Smooth muscle cell of the brain vasculature (primary cell): ENCODE measurements around the gene ZBTB7C.

Experiments
- DNase-seq: peaks from one replicate; pipeline ENCODE4 v3.0.0-alpha.2; 2012; ENCODE audit warnings: low read depth, low spot score

The ZBTB7C gene

DNA sequence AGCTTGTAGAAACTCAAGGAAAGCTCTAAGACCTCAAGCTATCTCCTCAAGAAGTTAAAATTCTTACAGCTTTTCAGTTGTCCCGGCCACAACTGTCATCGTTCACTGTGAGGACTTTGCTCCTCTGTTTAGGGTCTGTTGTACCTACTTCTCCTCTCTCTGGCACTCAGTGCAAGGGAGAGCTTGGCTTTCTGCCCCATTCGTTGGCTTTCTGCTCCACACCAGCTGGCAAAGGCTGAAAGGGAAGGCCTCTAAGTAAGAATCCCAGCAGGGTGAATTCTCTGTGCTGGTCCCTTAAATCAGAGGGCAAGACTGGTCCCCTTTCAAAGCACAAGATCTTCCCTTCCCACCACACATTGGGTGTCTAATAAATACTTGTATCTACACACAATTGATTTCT lies 17.3 kb downstream of the ZBTB7C start:
- DNase-seq = no peak

DNA sequence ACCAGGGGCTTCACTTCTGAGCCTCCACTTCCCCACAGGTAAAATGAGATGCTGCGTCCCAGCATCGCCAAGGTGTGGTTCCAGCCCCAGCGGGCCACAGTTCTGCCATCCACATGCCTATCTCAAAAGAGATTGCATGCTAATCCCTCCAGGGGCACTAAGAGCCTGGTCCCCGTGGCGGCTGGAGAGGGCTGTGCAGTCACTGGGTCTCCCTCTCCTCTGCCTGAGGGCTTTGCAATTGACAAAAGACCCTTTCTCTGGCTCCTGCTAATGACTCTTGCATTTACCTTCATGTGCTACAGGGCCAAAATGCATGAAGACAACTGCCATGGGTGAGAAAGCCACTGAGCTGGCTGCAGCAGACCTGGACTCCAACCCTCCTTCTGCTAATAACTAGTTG lies 18.5 kb downstream of the ZBTB7C start:
- DNase-seq = no peak

DNA sequence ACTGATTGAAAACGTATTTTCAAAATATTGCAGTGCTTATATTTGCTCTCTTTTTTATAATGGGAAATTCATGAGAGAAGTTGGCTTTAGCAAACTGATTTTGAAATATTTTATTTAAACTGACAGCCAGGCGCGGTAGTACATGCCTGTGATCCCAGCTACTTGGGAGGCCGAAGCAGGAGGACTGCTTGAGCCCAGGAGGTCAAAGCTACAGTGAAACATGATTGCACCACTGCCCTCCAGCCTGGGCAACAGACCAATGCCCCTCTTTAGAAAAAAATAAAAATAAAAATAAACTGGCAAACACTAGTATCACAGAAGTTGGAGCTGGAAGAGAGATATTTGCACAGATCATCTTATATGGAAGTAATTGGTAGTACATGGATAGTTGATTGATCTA lies 20.7 kb downstream of the ZBTB7C start:
- no peak for DNase-seq

DNA sequence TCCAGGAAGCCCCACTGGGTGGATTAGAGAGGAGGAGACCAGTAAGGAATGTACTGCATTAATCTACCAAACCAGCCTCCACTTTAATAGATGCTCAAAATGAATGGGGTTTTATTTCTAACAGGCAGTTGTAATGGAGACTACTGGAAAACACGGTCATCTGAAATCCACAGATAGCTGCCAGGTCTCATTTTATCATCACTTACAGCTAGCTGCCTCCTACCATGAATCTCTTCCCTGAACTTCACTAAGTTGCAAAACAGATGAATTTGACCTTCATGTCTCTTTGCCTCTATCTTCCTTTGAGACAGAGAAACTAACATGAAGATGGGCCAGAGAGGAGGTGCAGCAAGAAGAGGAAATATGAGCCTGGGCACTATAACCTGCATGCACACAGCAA lies 21.9 kb downstream of the ZBTB7C start:
- DNase-seq = no peak

DNA sequence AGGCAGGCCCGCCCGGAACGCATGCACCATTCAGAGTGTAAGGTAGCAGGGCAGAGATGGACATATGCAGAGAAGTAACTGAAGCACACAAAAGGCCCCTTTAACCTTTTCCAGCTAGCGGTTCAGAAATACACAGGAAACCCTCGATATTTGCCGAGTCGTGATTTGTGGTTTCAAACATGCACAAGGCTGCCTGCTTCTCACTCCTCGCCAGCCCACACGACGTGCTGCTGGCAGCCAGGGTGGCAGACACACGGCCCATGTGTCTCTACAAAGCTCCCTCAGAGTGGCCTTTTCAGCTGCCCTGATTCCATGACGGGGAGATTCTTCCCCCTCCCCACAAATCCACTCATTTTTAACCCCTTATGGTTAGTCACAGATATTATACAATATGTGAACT lies 23.6 kb downstream of the ZBTB7C start:
- DNase-seq = no peak

- no peak for DNase-seq
Observed at GRCh38 chr18:48376934-48377333, 32.2 kb downstream of the ZBTB7C start.

DNA sequence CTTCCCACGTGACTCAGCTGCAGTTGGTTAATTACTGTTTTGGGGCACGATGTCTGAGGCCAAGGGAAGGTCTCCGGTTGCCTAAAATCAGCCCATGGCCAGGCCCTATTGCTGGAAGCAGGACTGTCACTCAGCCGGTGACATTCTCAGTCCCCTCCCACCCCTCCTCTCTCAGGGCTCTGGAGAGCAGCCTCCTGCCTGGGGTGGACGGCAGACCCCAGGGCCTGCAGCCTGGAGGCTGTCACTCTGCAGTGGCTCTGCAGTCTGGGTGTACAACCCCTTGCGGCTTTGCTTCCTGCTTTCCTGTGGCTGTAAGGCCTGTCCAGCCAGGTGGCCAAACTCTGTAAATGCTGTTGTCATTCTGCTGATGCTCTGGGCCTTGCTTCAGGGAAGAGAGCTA lies 32.8 kb downstream of the ZBTB7C start:
- DNase-seq = no peak

DNA sequence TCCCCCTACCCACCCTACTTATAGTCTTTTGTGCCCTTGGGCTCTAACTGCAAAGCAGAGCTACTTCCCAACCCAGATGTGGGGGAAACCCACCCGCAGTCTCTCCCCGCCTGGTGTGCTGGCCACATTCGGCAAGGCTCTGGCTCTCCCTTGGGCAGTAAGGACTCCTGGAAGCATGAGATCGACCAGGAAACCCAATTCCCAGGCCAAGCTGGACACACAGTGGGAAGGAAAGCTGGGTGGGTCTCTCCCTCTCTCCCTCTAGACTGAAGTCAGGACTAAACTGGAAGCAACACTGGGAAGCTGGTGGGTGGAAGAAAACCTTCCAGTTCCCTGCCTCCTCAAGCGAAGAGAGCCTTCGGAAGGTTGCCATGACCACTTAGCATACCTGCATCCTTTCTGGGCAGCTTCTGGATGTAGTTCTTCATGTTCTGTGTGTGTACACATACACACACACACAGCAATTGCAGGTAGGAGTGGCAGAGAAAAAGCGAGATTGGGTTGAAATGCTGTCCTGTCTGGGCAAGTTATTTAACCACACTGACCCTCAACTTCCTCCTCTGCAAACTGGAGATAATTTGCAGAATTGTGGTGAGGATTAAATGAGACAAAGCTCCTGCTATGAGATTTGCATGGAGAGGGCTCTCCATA lies 33.9 kb downstream of the ZBTB7C start:
- DNase-seq = no peak

DNA sequence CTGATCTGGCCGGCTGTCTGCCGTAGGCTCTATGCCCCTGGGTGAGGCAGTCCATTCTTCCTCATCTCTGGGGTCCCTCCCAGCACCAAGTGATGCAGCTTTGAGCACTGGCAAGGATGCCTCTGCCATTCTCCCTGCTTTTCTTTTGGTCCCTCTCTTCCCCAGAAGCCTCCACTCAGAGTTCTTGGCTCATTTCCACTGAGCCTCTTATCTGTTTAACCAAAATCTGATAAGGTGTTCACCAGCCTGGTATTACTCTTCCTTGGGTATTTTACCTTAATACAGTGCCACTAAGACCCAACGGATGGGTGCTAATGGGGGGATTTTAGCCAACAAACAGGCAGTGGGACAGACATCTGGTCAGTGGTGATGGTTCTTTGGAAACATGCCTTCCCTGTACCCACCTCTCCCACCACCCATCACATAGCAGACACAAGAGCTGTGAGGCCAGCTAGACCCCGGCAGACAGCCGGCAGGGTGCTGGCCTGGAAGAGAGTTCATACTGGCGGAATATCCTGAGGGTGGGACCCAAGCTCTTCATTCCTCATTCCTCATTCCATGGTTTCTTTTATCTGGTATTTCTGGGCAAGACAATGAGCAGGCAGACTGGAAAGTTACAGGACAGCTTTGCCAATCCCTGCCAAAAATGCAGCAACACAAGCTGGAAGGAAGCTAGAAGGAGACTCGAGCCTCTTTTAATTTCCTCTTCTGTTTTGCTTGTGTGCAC lies 34.6 kb downstream of the ZBTB7C start:
- no peak for DNase-seq

GRCh38 chr18:48371854-48372602 lies 37.2 kb downstream of the ZBTB7C start:
- no peak for DNase-seq

GRCh38 chr18:48367557-48367956 lies 41.6 kb downstream of the ZBTB7C start:
- no peak for DNase-seq

- DNase-seq = no peak
Observed at GRCh38 chr18:48365965-48366364, 43.2 kb downstream of the ZBTB7C start.

DNA sequence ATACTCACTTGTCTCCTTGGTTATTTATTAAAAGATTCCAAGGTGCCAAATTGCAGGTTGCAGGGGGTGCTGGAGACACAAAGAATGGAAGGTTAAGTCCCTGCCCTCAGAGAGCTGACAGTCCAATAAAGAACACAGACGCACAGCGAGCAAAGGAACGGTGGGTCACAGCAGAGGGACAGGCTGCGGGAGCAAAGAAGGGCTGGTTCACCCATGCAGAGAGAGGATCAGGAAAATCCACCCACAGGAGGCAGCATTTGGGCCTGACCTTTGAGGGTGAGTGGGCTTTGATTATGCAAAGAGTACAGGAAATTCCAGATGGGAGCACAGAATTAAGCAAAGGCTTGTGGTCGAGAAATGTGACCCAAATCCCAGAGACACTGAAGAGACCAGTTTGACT lies 45.0 kb downstream of the ZBTB7C start:
- no peak for DNase-seq

- no peak for DNase-seq
Observed at GRCh38 chr18:48363175-48363574, 46.0 kb downstream of the ZBTB7C start.

GRCh38 chr18:48361801-48362200 lies 47.4 kb downstream of the ZBTB7C start:
- DNase-seq = no peak

GRCh38 chr18:48360376-48361021 lies 48.7 kb downstream of the ZBTB7C start:
- DNase-seq = no peak

DNA sequence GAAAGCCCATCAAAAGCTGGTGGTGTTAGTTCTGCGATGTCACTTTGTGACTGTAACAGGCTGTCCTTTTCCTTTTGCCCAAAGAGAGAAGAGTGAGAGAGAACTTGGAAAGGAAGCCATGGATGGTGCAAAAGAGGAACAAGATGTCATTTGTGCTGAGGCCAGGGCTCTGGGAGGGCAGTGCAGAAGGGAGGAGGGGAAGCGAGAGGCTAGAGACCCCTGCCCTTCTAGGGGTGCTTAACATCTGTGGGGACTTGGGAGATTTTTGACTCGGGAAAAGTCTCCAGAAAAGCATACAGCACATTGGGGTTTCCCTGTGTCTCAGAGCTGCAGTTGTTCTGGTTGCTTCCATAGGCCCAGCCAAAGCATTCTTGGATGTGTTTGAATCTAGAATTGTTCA lies 49.6 kb downstream of the ZBTB7C start:
- no peak for DNase-seq

GRCh38 chr18:48358868-48359267 lies 50.3 kb downstream of the ZBTB7C start:
- no peak for DNase-seq

- no peak for DNase-seq
Observed at GRCh38 chr18:48356909-48357631, 52.1 kb downstream of the ZBTB7C start.

GRCh38 chr18:48356151-48356745 lies 52.9 kb downstream of the ZBTB7C start:
- no peak for DNase-seq
